A172 (cell line): ENCODE results near the gene NT5C3A. TPM values are rescaled to one million over a fixed set of nuclear protein-coding genes. Genes with fewer than 3 reads are reported as not detected.
"Not testable (repeated sequence)": the region's sequence is repeated elsewhere in the genome, so short reads cannot be mapped to it uniquely, and the experiment has no call there.

Source experiments
- DNase-seq: peaks from one replicate; pipeline ENCODE4 v3.0.0-alpha.2; 2015; ENCODE audit warnings: low spot score
- total RNA-seq: library from RNA; depleted of rRNA; stranded (reverse); fragments of >200 nt; shearing (Covaris generic); gene quantifications from 2 replicates; pipeline ENCODE4 v1.2.3, GENCODE V29; 2014; rRNA removed

NT5C3A gene
- total RNA-seq: 49.0 and 57.4 TPM in 2 replicates

DNA sequence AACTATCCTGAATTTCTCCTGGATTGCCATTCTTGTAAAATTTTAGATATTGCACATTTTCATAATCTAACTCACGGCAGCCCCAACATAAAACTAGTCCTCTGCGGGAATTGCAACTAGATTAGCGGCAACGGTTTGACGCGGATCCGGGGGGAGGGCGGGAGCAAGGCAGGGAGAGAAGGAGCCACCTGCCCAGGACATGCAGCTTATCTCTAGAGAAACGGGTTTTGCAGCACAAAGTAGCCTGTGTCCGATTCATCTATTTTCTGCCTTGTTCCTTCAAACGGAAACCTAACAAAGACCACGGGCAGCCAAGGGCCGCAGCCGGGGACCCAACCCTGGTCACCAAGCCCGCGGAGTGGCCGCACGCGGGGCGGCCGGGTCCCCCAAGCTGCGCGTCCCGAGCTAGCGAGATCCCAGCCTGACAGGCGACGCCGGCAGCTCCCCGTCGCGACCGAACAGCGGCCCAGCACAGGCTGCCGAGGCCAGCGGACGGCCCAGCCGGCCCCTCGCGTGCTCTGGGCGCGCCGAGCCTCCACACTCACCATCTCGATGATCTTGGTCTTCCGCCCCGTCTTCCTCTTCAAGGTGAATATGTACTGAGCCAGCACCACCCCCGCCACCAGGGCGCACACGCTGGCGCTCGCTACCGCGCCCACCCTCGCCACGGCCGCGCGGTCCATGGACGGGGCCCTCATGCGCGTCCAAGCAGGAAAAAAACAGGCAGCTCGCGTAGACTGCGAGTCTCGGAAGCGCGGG is at the start of gene NT5C3A:
NT5C3A (minus strand) TSS at position 754 of the 759 bp plus-strand sequence; CDS start at position 683, 71 bp downstream.
- DNase-seq: peak; percentile 41

DNA sequence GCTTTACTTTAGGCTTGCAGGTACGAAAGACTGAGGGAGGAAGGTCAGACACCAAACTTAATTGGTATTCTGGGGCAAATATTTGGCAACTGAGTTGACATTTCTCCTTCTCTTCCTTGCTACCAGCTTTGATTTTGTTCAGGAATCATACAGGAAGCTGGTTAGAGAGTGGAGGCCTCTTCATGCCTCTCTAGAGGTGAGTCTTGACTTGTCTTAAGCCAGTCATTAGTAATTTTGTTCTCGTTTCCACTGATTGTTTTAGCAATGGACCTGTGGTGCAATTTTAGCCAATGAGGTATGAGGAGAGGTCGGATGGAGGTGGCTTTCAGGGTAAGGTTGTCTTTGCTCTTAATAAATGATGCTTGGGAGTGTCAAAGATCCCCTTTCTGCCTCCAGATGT is 49.0 kb upstream of the NT5C3A start:
- DNase-seq: no peak

DNA sequence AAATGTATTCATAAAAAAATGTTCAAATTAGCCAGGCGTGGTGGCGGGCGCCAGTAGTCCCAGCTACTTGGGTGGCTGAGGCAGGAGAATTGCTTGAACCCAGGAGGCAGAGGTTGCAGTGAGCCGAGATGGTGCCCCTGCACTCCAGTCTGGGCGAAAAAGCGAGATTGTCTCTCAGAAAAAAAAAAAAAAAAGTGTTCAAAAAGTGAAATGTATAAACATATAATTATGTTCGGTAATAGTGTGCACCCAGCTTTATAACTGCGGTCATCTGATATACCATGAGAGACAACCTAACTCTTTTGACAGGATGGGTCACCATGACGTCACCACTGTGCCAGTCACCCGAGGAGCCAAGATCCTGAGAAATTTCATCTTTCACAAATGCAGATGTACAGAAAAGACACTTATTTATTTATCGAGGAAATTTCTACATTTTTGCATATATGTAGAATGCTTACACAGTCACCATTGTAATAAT is 47.2 kb upstream of the NT5C3A start:
- peak; percentile 60 for DNase-seq

DNA sequence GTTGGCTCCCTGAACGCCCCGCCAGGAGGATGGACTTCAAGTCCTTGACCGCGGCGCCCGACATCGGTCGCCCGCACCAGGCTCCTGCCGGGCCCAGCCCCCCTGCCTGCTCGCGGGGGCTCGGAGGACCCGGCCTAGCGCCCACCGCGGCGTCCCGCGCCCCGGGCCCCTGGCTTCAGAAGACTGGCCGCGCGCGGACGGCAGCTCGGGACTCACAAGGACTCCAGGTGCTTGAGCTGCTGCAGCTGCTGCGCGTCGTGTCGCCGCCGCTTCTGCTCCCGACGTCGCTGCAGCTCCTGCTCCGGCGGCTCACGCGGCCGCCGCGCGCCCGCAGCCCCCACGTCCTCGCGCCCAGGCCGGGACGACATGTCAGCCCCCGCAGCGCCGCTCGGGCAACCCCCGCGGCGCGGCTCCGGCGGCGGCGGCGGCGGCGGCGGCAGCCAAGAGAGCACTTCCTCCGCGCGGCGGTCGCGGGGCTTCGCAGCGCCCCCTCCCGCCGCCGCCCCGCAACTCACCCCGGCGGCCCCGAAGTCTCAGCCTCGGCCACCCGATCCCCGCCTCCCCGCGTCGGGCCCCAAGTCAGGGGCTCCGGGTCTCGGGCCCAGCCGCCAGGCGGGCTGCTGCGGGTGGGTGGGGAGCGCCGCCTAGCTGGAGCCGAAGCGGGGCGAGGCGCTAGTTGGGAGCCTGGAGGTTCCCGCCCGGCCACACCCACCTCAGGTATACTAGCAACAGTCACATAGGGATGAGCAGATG is 46.6 kb upstream of the NT5C3A start, which contains the start of gene RP9:
RP9 (minus strand) TSS at position 400 of the 753 bp plus-strand sequence; CDS start at position 368, 32 bp downstream.
- peak; percentile 53 for DNase-seq

DNA sequence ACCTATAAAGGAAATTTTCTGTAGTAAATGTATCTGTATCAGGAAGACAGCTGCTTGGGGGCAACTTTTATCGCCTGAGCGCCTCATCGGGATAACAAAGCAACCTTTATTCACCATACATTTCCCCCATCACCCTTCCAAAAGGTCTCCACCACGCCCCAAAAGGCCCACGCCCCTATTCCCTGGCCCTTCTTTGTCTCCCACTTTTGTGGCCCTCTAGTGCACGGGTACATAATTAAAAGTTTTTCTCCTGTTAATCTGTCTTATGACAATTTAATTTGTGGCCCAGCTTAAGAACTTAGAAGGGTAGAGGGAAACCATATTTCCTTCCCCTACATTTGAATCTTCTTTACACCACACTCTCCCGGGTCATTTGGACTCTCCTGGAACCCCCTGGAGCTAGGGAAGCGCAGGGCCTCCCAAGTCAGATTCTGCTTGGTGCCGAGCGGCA is 46.0 kb upstream of the NT5C3A start:
- DNase-seq: peak; percentile 29

DNA sequence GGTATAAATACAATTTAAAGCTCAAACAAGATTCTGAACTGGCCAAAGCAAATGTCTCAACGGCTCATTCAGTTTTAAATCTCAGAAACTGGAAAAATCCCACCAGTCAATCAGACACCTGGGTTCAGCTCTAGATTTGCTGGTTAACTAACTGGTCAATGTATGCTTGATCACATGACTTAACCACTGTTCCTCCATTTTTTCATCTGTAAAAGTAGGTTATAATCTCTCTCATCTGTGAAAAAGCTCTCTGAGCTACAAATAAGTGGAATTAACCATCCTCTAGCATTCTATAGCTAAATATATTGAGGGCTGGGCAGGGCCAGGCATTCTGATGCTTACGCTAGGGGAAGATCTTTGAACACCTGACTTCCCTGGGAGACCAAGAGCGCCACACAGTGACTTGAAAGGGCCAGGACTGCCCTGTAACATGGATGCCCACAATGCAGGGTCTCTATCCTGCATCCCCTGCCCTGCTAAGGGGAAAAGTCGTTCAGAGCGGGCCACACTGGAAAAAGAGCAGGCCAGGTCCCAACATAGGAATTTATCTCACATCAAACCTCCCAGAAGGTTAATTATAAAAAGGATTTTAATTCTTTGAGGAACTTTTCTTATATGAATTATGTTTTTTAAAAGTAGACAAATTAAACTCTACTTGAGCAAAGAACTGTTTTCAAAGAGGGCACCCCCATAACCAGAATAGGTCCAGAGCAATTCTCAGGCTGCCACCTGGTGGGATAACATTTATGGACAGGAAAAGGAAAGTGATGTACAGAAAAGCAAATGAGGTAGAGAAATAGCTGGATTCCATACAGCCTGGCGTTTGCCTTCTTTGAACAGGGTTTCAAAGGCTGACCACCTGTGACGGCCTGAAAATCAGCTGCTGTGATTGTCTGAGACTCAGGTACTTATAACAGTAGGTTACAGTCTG is 44.8 kb upstream of the NT5C3A start:
- peak; percentile 42 for DNase-seq

DNA sequence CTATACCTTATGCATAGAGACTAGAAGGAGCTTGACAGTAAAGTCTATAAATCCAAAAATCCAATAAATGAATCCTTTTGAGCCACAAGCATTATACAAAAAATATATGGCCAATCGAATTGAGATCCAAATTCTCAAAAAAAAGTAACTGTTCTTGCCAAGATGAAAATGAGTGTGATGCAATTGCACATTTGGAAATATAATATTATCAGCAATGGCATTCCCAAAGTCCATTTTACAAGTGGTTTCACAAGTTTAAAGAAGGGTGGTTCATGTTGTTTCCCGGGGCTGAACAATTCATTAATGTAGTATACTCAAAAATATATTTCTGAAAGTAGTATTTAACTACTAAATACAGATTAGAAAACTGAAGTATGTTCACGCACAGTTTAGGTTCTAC is 39.3 kb upstream of the NT5C3A start:
- no peak for DNase-seq

DNA sequence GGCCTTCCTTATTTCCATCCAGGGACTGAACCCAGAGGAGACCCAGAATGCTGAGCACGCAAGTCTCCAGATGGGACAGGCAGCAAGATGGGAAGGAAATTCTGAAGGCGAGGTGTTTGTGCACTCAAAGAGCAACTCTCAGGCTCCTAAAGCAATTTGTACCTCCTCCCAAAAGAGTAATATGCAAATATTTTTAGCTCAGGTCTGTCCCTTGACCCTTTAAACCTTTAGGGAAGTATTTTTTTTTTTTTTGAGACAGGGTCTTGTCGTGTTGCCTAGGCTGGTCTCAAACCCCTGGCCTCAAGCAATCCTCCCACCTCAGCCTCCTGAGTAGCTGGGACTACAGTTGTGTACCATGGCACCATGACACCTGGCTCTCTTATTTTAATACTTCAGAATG is 38.2 kb upstream of the NT5C3A start:
- DNase-seq: no peak

DNA sequence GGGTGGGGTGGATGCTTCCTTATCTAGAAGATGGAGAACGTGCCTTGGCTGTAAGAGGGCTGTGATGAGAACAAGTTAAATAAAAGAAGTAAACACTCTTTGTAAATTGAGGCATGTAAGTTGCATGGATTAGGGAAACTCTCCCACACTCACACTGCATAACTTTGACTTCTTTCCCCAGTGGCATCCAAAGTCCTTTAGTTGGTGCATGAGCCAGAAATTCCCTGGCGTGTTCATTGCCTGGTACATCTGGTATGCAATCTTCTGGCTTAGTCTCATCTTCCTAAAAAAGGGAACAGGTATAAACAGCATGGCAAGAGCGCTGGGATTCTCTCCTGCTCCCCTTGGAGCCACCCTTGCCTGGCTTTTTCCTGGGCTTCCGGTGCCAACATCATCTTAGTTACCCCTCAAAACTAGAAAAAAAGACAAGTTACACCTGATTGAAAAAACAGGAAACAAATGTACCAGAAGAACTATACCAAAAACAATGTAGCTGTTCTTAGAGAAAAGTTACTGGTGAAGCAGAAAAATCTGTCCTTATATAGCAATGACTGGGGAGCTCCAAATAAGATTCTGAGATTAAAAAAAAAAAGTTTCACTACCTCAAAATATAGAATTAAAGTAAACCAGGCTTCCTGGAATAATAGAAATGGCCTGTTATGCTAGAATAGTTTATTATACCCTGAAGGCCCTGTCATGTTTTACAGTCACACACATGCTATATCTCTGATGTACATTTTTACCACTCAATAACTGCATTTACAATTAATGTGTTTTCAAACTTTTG is 36.8 kb upstream of the NT5C3A start:
- DNase-seq: no peak

DNA sequence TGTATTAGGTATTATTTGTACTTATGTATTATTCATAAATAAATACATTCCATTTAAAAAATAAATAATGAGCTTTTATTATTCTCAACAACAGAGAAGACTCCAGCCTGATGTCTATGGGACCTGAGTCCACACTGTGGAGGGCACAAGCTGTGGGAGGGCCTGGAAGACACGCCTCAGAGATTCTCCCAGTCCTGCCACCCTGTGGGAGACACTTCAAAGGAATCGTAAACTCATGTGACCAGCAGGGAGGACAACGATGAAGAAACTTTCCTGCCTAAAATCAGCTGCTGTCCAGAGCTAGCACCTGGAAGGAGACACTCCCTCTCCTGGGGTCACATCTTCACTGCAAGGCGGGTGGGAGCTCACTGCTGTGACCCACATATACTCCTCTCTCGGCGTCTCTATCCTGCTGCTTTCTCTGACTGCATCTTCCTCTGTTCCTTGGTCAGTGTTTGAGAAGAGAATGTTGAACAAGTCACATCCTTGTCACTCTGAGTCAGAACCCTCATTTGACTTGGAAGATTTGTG is 32.2 kb upstream of the NT5C3A start:
- DNase-seq: not testable (repeated sequence)

DNA sequence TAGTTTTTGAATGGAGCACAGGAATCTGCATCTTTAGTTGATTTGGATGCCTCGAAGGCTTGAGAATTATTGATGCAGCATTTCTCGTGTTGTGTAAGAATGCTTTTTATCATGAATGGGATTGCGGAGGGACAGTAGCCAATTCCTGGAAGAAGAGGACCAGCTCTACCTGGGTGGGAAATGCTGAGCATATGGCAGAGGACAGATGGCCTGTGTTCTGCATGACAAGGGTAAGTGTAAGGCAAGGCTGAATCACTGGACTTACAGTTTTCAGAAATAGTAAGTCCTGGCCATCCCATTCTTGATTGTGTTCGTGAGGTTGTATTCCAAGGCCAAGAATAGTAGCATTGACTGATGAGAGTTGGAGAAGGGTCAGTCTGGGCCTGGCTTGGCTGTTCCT is 30.7 kb upstream of the NT5C3A start:
- DNase-seq: no peak

DNA sequence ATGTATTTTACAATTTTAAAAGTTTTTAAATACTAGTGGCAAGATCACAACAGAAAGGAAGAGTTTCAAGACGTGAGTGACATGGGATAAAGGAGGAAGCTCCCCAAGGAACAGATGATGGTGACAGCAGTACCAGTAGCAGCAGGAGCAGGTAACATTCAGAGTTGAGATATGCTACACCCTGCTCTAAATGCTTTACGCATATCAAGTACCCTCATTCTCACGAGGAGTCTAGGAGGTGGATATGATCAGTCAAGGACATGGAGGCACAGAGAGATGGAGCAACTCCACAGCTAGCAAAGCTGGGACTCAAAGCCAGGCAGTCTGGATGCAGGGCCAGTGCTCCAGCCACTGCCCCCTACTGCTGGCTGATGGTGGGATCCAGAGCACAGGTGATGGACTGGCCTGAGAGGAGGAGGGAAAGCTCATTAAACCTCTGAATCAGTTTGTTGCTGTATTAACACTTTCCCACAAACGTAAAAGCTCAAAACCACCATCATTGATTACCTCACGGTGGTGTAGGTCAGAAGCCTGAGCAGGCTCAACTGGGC is 29.1 kb upstream of the NT5C3A start:
- DNase-seq: no peak

DNA sequence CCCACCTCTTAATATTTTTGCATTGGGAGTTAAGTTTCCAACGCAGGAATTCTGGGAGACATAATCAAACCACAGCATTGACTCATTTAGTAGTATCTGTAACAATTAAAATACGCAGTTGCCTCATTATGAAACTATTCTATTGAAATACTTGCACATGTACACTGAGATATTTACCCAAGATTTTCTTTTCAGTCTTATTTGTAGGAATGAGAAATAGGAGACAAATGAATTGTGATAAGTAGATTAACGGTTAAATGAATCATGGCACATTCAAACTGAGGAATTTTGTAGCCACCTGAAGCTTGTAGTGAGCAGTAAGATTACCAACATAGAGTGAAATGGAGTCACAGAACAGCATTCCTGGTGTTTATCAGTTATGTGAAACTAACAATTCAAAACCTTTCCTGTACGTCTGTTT is 28.5 kb upstream of the NT5C3A start:
- DNase-seq: peak; percentile 52

DNA sequence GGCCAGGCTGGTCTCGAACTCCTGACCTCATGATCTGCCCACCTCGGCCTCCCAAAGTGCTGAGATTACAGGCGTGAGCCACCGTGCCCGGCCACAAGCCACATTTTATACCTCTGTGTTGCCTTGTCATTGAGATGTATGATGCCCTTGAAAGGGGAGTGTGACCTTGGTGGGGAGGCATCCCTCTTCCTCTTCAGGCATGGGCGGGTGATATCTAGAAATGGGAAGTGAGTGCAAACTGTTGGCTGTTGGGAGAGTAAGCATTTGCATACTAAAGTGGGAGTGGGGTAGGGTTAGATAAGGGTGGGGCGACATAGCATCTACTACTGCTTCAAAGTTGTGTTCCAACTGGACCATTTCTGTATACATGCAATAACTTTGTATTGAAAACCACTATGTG is 26.6 kb upstream of the NT5C3A start:
- DNase-seq: no peak

DNA sequence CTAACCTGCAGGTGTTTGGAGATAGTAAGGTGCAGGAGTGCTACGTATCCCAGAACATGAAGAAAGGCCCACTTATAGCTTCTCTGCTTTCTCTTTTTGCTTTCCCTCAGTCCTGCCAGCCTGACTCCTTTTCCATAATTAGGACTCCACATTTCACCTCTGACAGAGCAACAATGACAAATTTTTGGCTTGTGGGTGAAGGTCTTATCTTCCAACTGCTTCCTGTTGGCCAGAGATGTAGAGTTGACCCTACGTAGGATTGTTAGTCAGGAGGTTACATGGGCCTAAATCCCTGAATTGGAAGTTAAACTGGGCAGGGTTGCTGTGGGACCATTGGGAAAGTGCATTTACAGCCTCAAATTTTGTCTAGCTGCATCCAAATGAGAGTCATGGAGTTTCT is 25.3 kb upstream of the NT5C3A start:
- no peak for DNase-seq

DNA sequence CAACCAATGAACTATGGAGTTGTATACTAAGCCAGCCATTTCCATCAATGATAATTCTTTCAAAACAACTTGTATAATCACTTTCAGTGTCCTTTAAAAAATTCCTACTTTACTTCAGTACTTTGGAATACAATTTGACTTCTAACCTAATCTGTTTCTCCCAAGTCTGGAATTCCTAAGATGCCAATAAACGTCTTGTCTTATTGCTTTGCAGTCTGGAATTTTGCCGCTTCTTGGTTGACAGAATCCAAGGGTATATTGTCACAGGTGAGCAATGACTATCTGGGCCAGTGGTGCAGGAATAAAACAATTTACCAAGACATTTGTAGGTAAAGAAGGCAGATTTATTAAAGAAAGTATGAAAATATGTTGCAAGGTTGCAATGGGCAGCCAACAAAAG is 24.8 kb upstream of the NT5C3A start:
- DNase-seq: no peak

DNA sequence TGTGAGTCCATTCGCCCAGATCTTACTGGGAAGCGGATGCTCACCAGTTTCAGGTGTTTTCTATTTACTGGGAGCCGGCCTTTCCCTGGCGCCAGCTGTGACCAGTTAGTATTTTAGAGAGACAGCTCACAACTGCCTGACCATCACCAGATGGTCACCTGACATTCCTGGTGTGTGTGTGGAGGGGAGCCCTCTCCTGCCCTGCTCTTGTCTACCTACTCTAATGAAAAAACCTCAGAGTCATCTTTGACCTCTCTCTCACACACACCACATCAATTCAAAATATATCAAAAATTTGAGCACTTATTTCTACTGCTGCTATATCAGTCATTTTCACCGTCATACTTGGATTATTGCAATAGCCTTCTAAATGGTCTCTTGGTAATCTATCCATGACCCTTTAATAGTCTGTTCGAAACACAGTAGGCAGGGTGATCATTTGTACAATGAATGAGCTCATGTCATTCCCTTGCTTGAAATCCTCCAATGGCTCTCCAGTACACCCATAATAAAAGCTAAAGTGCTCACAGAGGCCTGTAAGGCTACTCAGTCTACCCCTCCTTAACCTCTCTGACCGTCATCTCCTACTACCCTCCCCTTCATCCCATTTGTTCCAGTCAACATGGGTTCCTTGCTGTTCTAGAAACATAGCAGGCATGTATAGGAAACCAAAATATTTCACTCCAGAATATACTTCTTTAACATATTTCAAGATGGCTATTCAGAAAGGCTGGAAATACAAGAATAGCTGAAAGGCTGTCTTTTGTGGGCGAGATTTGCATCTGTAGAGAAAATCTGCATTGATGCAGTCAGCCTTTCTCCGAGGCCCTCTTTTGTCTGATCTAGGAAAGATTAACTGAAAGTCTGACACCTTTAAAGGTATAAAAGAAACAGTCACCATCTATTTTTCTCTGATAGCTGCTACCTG is 17.5 kb upstream of the NT5C3A start:
- DNase-seq: no peak

DNA sequence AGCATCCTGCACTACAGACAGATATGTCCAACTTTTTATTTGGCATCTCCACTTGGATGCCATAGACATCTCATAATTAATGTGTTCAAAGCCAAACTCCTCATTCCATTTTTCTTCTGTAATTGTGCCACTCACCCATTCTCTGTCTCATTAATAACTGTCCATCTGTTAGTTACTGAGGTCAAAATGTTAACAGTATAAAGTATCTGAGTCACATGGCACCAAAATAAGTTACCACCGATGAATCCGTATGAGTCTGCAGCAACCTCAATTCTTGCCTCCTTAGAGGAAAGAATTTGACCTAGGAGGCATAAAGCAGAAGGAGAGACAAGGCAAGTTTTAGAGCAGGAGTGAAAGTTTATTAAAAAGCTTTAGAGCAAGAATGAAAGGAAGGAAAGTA is 16.5 kb upstream of the NT5C3A start:
- DNase-seq: no peak

DNA sequence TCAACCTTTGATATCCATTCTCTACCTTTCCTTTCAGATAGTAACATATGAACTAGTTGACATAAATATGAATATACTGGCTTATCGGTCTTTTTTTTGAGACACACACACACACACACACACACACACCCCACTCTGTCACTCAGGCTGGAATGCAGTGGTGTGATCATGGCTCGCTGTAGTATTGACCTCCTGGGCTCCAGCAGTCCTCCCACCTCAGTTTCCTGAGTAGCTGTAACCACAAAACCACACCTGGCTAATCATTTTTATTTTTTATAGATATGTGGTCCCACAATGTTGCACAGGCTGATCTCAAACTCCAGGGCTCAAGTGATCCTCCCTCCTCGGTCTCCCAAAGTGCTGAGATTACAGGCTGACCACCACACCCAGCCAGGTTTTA is 14.2 kb upstream of the NT5C3A start:
- DNase-seq: no peak
